GM12878 (cell line): ENCODE data around the gene ANKRD37.
A peak's percentile ranks its signal among the peaks of the same experiment; 100 is the strongest.

Experiments used
- CREM ChIP-seq: IDR thresholded peaks from 2 replicates; pipeline ENCODE4 v1.6.1; 2014; ENCODE audit warnings: antibody characterized with exemption, low read depth
- EZH2 ChIP-seq: IDR thresholded peaks from 2 replicates; pipeline ENCODE4 v1.6.1; 2012; ENCODE audit warnings: low read depth, mild to moderate bottlenecking, control low read depth, inconsistent platforms, low read length, borderline replicate concordance; ENCODE audit not compliant: control insufficient read depth
- HDAC2 ChIP-seq: fragments of 200-600 bp; sonication (generic); IDR thresholded peaks from 2 replicates; pipeline ENCODE4 v1.6.1; 2017
- POLR2A ChIP-seq: IDR thresholded peaks from 2 replicates; pipeline ENCODE4 v1.6.1; 2011; ENCODE audit warnings: low read depth, mild to moderate bottlenecking, low read length
- RBBP5 ChIP-seq: fragments of 200-600 bp; sonication (generic); conservative IDR thresholded peaks from 2 replicates; pipeline ENCODE4 v1.6.1; 2016
- TF ChIP-seq, protein P1 (sequence below): IDR thresholded peaks from 2 replicates; pipeline ENCODE4 v1.6.1; 2011; ENCODE audit warnings: mild to moderate bottlenecking, low read depth, low read length, moderate library complexity; ENCODE audit not compliant: insufficient replicate concordance

DNA sequence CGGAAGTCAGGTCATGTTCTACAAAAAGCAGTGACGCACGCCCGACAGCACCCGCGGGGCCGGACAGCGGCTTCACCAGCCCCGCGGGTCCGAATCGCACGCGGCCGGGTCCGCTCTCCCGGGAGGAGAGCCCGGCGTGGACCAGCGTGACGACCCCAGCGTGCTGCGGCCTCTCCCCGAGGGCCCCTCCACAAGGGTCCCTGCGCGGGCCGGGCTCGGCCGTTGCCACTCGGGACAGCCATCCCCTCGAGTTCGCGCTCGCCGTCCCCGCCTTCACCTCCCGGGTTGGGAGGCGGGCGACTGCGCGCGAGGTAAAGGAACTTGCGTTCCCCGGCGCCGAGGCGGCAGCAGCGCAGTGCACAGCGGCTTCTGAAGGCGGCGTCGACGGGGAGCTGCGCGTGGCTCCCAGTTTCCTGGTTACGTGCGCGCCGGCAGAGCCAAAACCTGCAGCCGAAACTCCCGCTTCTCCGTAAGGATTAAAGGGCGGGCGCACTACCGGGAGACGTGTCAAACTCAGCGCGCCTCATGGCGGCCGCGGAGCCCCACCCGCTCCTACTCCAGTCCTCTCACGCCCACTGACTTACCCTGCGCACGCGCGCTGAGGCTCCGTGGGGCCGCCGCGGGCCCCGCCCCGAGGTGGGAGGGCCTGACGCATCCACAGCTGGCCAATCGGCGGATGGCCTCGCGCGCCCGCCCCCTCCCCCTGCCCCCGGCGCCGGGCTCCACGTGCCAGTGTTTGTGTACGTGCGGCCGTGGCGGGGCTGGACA lies 501 bp upstream of the ANKRD37 start:
- TF ChIP-seq RBBP5 (no peak), HDAC2 (no peak), POLR2A (peak; percentile 86), EZH2 (no peak), CREM (peak; percentile 97)
- TF ChIP-seq, protein P1, sequence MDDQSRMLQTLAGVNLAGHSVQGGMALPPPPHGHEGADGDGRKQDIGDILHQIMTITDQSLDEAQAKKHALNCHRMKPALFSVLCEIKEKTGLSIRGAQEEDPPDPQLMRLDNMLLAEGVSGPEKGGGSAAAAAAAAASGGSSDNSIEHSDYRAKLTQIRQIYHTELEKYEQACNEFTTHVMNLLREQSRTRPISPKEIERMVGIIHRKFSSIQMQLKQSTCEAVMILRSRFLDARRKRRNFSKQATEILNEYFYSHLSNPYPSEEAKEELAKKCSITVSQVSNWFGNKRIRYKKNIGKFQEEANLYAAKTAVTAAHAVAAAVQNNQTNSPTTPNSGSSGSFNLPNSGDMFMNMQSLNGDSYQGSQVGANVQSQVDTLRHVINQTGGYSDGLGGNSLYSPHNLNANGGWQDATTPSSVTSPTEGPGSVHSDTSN = no peak
